OCI-LY3 (cell line): ENCODE measurements around the gene KRTAP4-9.

ENCODE experiments used
- H2AFZ ChIP-seq: fragments of 200-600, 300-600 bp; shearing (Covaris generic); 2 replicates; pipeline ENCODE4 v1.6.0; 2014; ENCODE audit warnings: antibody characterized with exemption, low read depth, low read length
- H3K27ac ChIP-seq: fragments of 200-600, 300-600 bp; sonication (generic); 2 replicates; pipeline ENCODE4 v1.5.1; 2014; ENCODE audit warnings: mild to moderate bottlenecking, low read length, moderate library complexity, mixed read lengths
- H3K27me3 ChIP-seq: fragments of 200-600, 300-600 bp; sonication (generic); 2 replicates; pipeline ENCODE4 v1.6.1; 2014; ENCODE audit warnings: low read depth, low read length, mixed read lengths
- H3K36me3 ChIP-seq: fragments of 200-600, 300-600 bp; sonication (generic); replicated peaks from 2 replicates; pipeline ENCODE3; 2014; ENCODE audit warnings: low read depth, low read length, mixed read lengths
- H3K4me1 ChIP-seq: fragments of 300-600, 200-600 bp; sonication (generic); 2 replicates; pipeline ENCODE4 v1.6.1; 2014; ENCODE audit warnings: low read length, mixed read lengths
- H3K4me2 ChIP-seq: fragments of 200-600, 300-600 bp; sonication (generic); 2 replicates; pipeline ENCODE4 v1.6.1; 2014; ENCODE audit warnings: low read length, mixed read lengths
- H3K4me3 ChIP-seq: fragments of 300-600, 200-600 bp; sonication (generic); 2 replicates; pipeline ENCODE4 v1.5.1; 2014; ENCODE audit warnings: antibody characterized with exemption, mild to moderate bottlenecking, low read length, moderate library complexity
- H3K79me2 ChIP-seq: fragments of 300-600, 200-600 bp; shearing (Covaris generic); 2 replicates; pipeline ENCODE4 v1.6.1; 2014; ENCODE audit warnings: mild to moderate bottlenecking, low read length, mixed read lengths
- H3K9ac ChIP-seq: fragments of 300-600, 200-600 bp; shearing (Covaris generic); 2 replicates; pipeline ENCODE4 v1.6.0; 2014; ENCODE audit warnings: mild to moderate bottlenecking, low read length, moderate library complexity
- H3K9me3 ChIP-seq: fragments of 200-600, 300-600 bp; shearing (Covaris generic); 2 replicates; pipeline ENCODE4 v1.6.1; 2014; ENCODE audit warnings: low read length, mixed read lengths; ENCODE audit not compliant: insufficient read depth
- H4K20me1 ChIP-seq: fragments of 200-600, 300-600 bp; sonication (generic); 2 replicates; pipeline ENCODE4 v1.6.1; 2016; ENCODE audit warnings: low read length, mixed read lengths; ENCODE audit not compliant: insufficient read depth
- CTCF ChIP-seq: fragments of 200-600, 300-600 bp; sonication (generic); IDR thresholded peaks from 2 replicates; pipeline ENCODE4 v1.5.1; 2014; ENCODE audit warnings: antibody characterized with exemption, low read length, low read depth
- EZH2phosphoT487 ChIP-seq: fragments of 200-600 bp; shearing (Covaris generic); IDR thresholded peaks from 2 replicates; pipeline ENCODE4 v1.6.1; 2018; ENCODE audit warnings: antibody characterized with exemption, mixed run types, low read depth

KRTAP4-9 gene

GRCh38 chr17:41151525-41151924 lies 46.3 kb downstream of the KRTAP4-9 start:
- Histone ChIP-seq H4K20me1 (no peaks in the 10 kb centered on the region), H3K36me3 (no peaks in the 10 kb centered on the region), H3K9ac (no peak overlapping the region), H3K4me2 (no peak overlapping the region), H3K4me1 (no peaks in the 10 kb centered on the region), H3K79me2 (no peaks in the 10 kb centered on the region), H3K9me3 (no peaks in the 10 kb centered on the region), H3K27ac (no peak overlapping the region), H3K4me3 (no peak overlapping the region), H2AFZ (no peak overlapping the region), H3K27me3 (peaks cover 18% of the 10 kb centered on the region; the same call in 1 of the 2 replicates)
- no peak for TF ChIP-seq CTCF
- no peak for TF ChIP-seq EZH2phosphoT487

- TF ChIP-seq CTCF (no peak), EZH2phosphoT487 (no peak)
- H4K20me1 ChIP-seq: no peaks in the 10 kb centered on the region
- H3K4me3 ChIP-seq: no peak overlapping the region
- no peaks in the 10 kb centered on the region for H3K36me3 ChIP-seq
- no peak overlapping the region for H3K4me2 ChIP-seq
- H3K27me3 ChIP-seq: peaks cover 27% of the 10 kb centered on the region
- no peak overlapping the region for H3K27ac ChIP-seq
- no peaks in the 10 kb centered on the region for H3K4me1 ChIP-seq
- no peak overlapping the region for H3K9ac ChIP-seq
- no peaks in the 10 kb centered on the region for H3K79me2 ChIP-seq
- no peak overlapping the region for H2AFZ ChIP-seq
- H3K9me3 ChIP-seq: no peaks in the 10 kb centered on the region
Measured at GRCh38 chr17:41153856-41154255, 48.7 kb downstream of the KRTAP4-9 start.
